ENCODE data around the gene CARMIL1.

DNA sequence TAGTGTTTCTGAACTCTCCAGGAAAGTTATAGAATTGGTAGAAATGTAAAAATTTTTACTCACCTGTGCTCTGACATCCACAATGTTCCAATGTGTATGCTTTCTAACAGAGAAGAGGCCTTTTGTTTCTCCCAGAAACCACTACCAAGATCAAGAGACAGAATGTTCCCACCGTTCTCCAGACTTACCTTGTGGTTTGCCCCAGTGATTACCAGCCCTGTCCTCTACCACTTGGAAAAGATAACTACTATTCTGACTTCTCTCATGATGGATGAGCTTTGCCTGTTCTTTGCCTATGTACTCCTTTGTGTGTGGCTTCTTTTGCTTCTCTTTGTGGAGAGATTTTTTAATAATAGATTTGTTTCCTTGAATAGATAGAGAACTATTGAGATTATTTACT is 199.8 kb downstream of the CARMIL1 start:
- TF ChIP-seq POLR2A (IDR thresholded peaks at IDR 0.05; ENCODE audit: low read length), result no peak
- no peak for TF ChIP-seq GATA1 (IDR thresholded peaks at IDR 0.05; ENCODE audit: low read depth, low read length)
